ENCODE results near the gene KRT38.
"Not testable (repeated sequence)": the region's sequence is repeated elsewhere in the genome, so short reads cannot be mapped to it uniquely, and the experiment has no call there.

KRT38 gene

GRCh38 chr17:41457676-41458075 is 16.9 kb upstream of the KRT38 start:
- DNase-seq = no peak

GRCh38 chr17:41456204-41456603 is 15.4 kb upstream of the KRT38 start:
- no peak for DNase-seq

GRCh38 chr17:41455236-41455635 is 14.5 kb upstream of the KRT38 start:
- no peak for DNase-seq

GRCh38 chr17:41453066-41453465 is 12.3 kb upstream of the KRT38 start:
- DNase-seq = no peak

GRCh38 chr17:41452281-41452680 is 11.5 kb upstream of the KRT38 start:
- DNase-seq = no peak

GRCh38 chr17:41451154-41451728 is 10.5 kb upstream of the KRT38 start:
- DNase-seq = no peak

GRCh38 chr17:41449008-41449407 is 8.2 kb upstream of the KRT38 start:
- no peak for DNase-seq

- DNase-seq = no peak
Observed at GRCh38 chr17:41448506-41448905, 7.7 kb upstream of the KRT38 start.

- DNase-seq = no peak
Observed at GRCh38 chr17:41446806-41447205, 6.0 kb upstream of the KRT38 start.

GRCh38 chr17:41444640-41445039 is 3.9 kb upstream of the KRT38 start:
- DNase-seq = no peak

- DNase-seq = no peak
Observed at GRCh38 chr17:41444186-41444585, 3.4 kb upstream of the KRT38 start.

GRCh38 chr17:41442739-41443138 is 2.0 kb upstream of the KRT38 start:
- no peak for DNase-seq

- DNase-seq = no peak
Observed at GRCh38 chr17:41439375-41439774, 1.4 kb downstream of the KRT38 start.

- no peak for DNase-seq
Observed at GRCh38 chr17:41437769-41438168, 3.0 kb downstream of the KRT38 start.

GRCh38 chr17:41437254-41437653 is 3.5 kb downstream of the KRT38 start:
- DNase-seq = no peak

GRCh38 chr17:41434415-41434814 is 6.4 kb downstream of the KRT38 start:
- no peak for DNase-seq

GRCh38 chr17:41434005-41434404 is 6.8 kb downstream of the KRT38 start:
- no peak for DNase-seq

- no peak for DNase-seq
Observed at GRCh38 chr17:41433586-41433985, 7.2 kb downstream of the KRT38 start.

GRCh38 chr17:41430376-41430775 is 10.4 kb downstream of the KRT38 start:
- DNase-seq = not testable (repeated sequence)

- DNase-seq = no peak
Observed at GRCh38 chr17:41429667-41430066, 11.1 kb downstream of the KRT38 start.

GRCh38 chr17:41428591-41429291 is 12.0 kb downstream of the KRT38 start:
- no peak for DNase-seq

GRCh38 chr17:41424111-41424635 is 16.6 kb downstream of the KRT38 start, which contains the start of gene KRT37:
Gene KRT37, minus strand, starts transcription at chr17:41424585. Its CDS starts 62 bp downstream, at chr17:41424523.
- no peak for DNase-seq

- not testable (repeated sequence) for DNase-seq
Observed at GRCh38 chr17:41422586-41422985, 18.2 kb downstream of the KRT38 start.

- no peak for DNase-seq
Observed at GRCh38 chr17:41421617-41422016, 19.2 kb downstream of the KRT38 start.
